ENCODE results near the gene LARP4. TPM values are rescaled to one million over a fixed set of nuclear protein-coding genes. Genes with fewer than 3 reads are reported as not detected.
"Not testable (repeated sequence)": the region's sequence is repeated elsewhere in the genome, so short reads cannot be mapped to it uniquely, and the experiment has no call there.

Gene LARP4
- total and polyA plus RNA-seq, 9 of the 15 experiments (the other 6 are each of a cell fraction or from before 2014, with no cell fraction given): 31.6 to 84.5 (median 52.4) TPM

DNA sequence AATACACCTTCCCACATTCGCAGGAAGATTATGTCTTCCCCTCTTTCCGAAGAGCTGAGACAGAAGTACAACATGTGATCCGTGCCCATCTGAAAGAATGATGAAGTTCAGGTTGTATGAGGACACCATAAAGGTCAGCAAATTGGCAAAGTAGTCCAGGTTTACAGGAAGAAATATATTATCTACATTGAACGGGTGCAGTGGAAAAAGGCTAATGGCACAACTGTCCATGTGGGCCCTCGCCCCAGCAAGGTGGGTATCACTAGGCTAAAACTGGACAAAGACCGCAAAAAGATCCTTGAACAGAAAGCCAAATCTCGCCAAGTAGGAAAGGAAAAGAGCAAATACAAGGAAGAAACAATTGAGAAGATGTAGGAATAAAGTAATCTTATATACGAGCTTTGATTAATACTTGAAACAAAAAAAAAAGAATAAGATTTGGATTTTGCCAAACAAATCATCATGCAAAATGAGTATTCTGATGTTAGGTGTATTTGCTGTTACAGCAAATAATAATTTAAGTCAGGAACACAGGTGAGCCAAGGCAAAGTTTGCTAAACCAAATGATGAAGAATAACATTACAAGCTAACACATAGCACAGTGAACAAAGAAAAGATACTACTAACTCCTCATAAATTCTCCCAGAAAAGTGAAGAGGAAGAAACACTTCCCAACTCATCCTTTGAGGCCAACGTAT, 34.8 kb upstream of the LARP4 start (continued):
- TF ChIP-seq ZNF143 (CRISPR knock-in tag; IDR thresholded peaks at IDR 0.05): no peak
- no peak for TF ChIP-seq NRF1 (conservative IDR thresholded peaks at IDR 0.05 in 1 of 2, IDR thresholded peaks at IDR 0.05 in 1 of 2)
- TF ChIP-seq CBX1 (IDR thresholded peaks at IDR 0.05; ENCODE audit: low read depth): no peak
- peak; percentile 72; the same call in 1 of the 2 replicates for TF ChIP-seq EP300 (IDR thresholded peaks at IDR 0.05; ENCODE audit: low read length)
- TF ChIP-seq RNF2 (IDR thresholded peaks at IDR 0.05): 0 out of 2 replicates have a peak, but pooled peaks have one; percentile 25
- TF ChIP-seq, protein P1, sequence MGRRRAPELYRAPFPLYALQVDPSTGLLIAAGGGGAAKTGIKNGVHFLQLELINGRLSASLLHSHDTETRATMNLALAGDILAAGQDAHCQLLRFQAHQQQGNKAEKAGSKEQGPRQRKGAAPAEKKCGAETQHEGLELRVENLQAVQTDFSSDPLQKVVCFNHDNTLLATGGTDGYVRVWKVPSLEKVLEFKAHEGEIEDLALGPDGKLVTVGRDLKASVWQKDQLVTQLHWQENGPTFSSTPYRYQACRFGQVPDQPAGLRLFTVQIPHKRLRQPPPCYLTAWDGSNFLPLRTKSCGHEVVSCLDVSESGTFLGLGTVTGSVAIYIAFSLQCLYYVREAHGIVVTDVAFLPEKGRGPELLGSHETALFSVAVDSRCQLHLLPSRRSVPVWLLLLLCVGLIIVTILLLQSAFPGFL (CRISPR knock-in tag; IDR thresholded peaks at IDR 0.05): no peak
- TF ChIP-seq, protein P2, sequence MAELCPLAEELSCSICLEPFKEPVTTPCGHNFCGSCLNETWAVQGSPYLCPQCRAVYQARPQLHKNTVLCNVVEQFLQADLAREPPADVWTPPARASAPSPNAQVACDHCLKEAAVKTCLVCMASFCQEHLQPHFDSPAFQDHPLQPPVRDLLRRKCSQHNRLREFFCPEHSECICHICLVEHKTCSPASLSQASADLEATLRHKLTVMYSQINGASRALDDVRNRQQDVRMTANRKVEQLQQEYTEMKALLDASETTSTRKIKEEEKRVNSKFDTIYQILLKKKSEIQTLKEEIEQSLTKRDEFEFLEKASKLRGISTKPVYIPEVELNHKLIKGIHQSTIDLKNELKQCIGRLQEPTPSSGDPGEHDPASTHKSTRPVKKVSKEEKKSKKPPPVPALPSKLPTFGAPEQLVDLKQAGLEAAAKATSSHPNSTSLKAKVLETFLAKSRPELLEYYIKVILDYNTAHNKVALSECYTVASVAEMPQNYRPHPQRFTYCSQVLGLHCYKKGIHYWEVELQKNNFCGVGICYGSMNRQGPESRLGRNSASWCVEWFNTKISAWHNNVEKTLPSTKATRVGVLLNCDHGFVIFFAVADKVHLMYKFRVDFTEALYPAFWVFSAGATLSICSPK (IDR thresholded peaks at IDR 0.05; ENCODE audit: borderline replicate concordance): no peak
- TF ChIP-seq, protein P3, sequence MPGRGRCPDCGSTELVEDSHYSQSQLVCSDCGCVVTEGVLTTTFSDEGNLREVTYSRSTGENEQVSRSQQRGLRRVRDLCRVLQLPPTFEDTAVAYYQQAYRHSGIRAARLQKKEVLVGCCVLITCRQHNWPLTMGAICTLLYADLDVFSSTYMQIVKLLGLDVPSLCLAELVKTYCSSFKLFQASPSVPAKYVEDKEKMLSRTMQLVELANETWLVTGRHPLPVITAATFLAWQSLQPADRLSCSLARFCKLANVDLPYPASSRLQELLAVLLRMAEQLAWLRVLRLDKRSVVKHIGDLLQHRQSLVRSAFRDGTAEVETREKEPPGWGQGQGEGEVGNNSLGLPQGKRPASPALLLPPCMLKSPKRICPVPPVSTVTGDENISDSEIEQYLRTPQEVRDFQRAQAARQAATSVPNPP (IDR thresholded peaks at IDR 0.05; ENCODE audit: borderline replicate concordance, insufficient read depth, insufficient read length): no peak
- 0 out of 2 replicates have a peak, but pooled peaks have one; percentile 39 for TF ChIP-seq GATA2 (CRISPR knock-in tag; IDR thresholded peaks at IDR 0.05)
- TF ChIP-seq ZC3H11A (IDR thresholded peaks at IDR 0.05; ENCODE audit: low read depth, low read length): no peak
- TF ChIP-seq, protein P4, sequence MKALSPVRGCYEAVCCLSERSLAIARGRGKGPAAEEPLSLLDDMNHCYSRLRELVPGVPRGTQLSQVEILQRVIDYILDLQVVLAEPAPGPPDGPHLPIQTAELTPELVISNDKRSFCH (CRISPR knock-in tag; IDR thresholded peaks at IDR 0.05): no peak
- TF ChIP-seq, protein P4 (tag; IDR thresholded peaks at IDR 0.05): peak; percentile 82
- TF ChIP-seq POLR2AphosphoS5 (IDR thresholded peaks at IDR 0.05; ENCODE audit: control insufficient read depth, insufficient read depth, low read depth, low read length): peak; percentile 59
- peak; percentile 93 for TF ChIP-seq ZNF316 (IDR thresholded peaks at IDR 0.05)

DNA sequence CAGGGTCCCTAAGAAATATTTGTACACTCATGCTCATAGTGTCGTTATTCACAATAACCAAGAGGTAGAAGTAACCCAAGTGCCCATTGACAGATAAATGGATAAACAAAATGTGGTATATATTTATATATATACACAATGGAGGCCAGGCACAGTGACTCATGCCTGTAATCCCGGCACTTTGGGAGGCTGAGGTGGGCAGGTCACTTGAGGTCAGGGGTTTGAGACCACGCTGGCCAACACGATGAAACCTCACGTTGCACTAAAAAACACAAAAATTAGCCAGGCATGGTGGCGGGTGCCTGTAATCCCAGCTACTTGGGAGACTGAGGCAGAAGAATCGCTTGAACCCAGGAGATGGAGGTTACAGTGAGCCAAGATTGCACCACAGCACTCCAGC, 30.0 kb upstream of the LARP4 start:
- BruUV-seq (replicated peaks); H3K4me2 ChIP-seq (ENCODE audit: insufficient read depth, low read length); CTCF ChIA-PET (ENCODE audit: low intra/inter-chr PET ratio); H3K9me3 ChIP-seq (replicated peaks; ENCODE audit: control insufficient read depth, insufficient read depth, low read depth, low read length); H3K4me3 ChIP-seq; H3K36me3 ChIP-seq (ENCODE audit: control insufficient read depth, insufficient read depth, low read length); in situ Hi-C loops (cut with MboI); ATAC-seq; H3K27ac ChIP-seq (ENCODE audit: extremely low read depth, low read depth, low read length); H3K79me2 ChIP-seq (ENCODE audit: control insufficient read depth, insufficient read depth, low read length); H3K9ac ChIP-seq (ENCODE audit: insufficient read depth in 1 of 2, low read depth in 2 of 2, low read length in 2 of 2); H3K9me1 ChIP-seq (ENCODE audit: control insufficient read depth, insufficient read depth, low read length); FAIRE-seq; POLR2A ChIA-PET; DNase-seq (ENCODE audit: extremely low read depth in 1 of 4, low spot score in 3 of 4); H3K27me3 ChIP-seq (ENCODE audit: control insufficient read depth in 2 of 2, insufficient read depth in 2 of 2, low read length in 2 of 2); H3K4me1 ChIP-seq (replicated peaks in 1 of 2; ENCODE audit: control insufficient read depth in 2 of 2, insufficient read depth in 2 of 2, low read length in 2 of 2); H4K20me1 ChIP-seq (replicated peaks; ENCODE audit: control insufficient read depth, insufficient read depth, low read length); intact Hi-C loops (cut with micrococcal nuclease): not testable (repeated sequence)
- peak overlapping the region; percentile 26; the same call in 1 of the 2 replicates for H2AFZ ChIP-seq (ENCODE audit: low read depth, low read length)
- 41% methylated on average over 7 of the region's 7 CpGs for WGBS (ENCODE audit: insufficient coverage, low coverage, missing lambda C conversion rate)
